ENCODE measurements around the gene EPHX1.

DNA sequence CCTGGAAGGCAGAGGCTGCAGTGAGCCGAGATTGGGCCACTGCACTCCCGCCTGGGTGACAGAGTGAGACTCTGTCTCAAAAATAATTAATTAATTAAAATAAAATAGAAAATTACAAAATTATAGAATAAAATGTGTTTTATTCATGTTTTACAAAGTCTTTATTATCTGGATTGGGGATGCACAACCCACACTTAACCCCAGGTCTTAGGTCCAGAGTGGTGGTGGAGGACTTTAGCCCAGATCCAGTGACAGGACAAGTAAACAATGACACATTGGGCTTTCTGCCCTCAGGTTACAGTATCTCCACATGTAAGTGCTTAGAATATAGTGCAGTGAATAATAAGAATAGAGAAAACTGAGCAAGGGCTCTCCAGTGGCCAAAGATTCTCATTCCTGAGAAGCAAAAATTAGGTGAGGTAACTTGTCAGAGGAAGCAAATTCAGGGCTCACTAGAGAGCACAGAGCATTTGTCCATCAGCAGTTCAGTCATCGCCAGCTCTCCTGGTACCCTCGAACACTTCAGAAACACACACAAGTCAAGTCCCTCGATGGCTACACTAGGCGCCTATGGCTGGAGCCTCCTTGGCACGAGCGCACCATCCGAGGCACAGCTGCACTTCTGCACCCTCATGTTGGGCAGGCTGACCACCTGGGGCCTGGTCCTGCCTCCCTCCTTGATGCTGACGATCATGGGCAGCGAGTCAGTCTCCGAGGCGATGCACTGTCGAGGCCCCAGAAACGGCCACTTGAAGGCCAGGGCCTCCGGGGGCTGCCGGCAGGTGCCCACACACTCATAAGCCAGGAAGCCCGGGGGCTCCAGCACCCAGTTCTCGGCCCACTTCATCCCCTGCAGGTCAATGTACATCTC is 76.5 kb downstream of the EPHX1 start:
- no peak for TF ChIP-seq CTCF (IDR thresholded peaks at IDR 0.05)
- TF ChIP-seq POLR2A (IDR thresholded peaks at IDR 0.05), result no peak

Measured in adrenal gland (tissue), 5 donors.